Effector CD4-positive, alpha-beta T cell (primary cell): ENCODE measurements around the gene LRRC2.
"Not testable (repeated sequence)": the region's sequence is repeated elsewhere in the genome, so short reads cannot be mapped to it uniquely, and the experiment has no call there.

Source experiments
- DNase-seq: peaks from one replicate; pipeline ENCODE4 v3.0.0-alpha.2; 2020

The LRRC2 gene

GRCh38 chr3:46522201-46522600 is 43.9 kb downstream of the LRRC2 start:
- not testable (repeated sequence) for DNase-seq

- no peak for DNase-seq
Measured at GRCh38 chr3:46521096-46521495, 45.0 kb downstream of the LRRC2 start.

- no peak for DNase-seq
Measured at GRCh38 chr3:46520531-46520930, 45.6 kb downstream of the LRRC2 start.

DNA sequence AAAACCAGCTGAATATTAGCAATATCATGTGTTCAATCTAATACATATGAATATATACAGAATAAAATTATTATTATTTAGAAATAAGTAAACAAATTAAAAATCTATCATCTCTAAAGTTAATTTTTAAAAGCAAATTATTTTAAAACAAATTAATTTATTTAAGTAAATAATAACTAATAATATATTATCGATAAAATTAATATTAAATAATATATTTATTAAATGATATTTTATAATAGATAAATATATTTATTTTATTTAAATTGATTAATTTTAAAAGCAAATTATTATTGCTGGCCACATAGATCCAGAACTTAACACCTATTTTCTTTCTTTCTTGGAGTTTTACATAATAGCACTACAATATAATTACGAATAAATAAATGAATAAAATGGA is 46.1 kb downstream of the LRRC2 start:
- DNase-seq, result no peak

- no peak for DNase-seq
Measured at GRCh38 chr3:46517784-46518181, 48.3 kb downstream of the LRRC2 start.

- no peak for DNase-seq
Measured at GRCh38 chr3:46517016-46517783, 48.9 kb downstream of the LRRC2 start.

DNA sequence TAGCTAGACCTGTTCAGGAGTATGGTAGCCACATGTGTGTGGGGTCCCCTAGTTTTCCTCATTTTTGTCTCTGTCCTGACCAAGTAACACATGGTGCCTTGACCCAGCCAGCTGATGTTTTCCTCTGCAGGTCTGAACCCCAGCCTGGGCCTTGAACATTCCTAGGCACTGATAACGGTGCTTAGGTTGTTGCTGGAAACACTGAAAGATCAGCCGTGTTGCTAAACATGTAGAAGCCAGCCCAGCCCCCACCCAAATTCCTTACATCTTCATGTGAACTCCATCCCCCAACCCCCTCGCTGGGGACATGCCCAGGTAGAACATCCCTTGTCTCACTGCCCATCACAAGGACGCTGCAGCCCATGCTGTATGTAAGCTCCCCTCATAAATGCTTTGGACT is 49.6 kb downstream of the LRRC2 start:
- DNase-seq, result no peak

GRCh38 chr3:46512191-46512749 is 53.8 kb downstream of the LRRC2 start:
- DNase-seq, result no peak

DNA sequence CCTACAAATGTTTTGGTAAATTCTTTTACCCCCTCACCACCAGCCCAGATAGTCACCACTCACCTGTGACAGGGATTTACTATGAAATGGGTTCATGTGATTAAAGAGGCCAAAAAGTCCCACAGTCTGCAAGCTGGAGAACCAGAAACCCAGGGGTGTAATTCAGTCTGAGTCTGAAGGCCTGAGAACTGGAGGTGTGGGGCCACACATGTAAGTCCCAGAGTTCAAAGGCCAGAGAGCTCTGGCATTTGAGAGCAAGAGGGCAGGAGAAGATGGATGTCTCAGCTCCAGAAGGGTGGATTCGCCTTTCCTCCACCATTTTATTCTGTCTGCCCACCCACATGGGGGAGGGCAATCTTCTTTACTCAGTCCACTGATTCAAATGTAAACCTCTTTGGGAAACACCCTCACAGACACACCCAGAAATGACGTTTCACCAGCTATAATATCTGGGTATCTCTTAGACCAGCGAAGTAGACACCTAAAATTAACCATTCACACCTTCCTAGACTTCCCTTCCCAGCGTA is 56.4 kb downstream of the LRRC2 start:
- no peak for DNase-seq

DNA sequence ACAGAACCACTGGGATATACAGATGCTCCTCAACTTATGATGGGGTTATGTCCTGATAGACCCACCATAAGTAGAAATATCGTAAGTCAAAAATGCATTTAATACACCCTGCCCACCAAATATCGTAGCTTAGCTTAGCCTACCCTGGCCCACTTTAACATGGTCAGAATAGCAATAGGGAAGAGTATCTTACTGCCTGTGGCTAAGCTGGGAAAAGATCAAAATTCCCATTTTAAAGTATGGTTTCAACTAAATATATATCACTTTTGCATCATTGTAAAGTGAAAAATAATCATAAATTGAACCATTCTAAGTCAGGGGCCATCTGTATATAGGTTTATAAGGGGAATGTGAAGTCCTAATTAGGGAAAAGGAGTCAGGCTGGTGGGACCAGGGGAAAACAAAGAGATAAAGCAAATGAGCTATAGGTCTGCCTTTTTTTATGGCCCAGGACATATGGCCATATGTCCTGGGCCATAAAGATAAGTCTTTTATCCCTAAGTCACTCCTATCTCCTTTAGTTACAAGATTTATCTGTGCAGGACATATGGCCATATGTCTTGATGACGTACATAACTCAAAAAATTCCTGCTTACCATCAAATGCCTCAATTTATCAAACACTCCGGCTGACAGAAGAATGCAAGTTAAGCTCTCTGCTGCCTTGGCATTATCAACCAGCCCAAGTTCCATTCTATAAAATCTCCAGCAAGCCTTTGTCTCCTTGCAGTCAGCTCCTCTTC is 57.1 kb downstream of the LRRC2 start:
- DNase-seq, result no peak

DNA sequence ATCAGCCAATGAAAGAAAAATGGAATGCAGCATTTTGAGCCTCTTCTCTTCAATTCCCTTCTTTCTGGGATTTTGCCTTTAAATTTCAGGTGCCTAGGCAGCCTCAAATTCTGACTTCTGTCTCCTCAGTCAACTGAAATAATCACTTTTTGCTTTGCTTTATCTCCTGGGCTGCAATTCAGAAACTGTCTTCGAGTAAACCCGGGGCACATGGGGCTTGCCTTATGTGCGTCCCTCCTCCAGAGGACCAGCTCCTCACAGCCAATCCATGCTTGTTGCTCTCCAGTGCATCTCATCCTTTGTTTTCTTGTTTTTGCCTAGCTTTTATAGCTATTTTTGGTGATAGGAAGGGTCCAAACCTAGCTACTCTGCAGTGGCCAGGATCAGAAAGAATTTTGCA is 59.6 kb downstream of the LRRC2 start:
- no peak for DNase-seq

- DNase-seq, result no peak
Measured at GRCh38 chr3:46505953-46506352, 60.1 kb downstream of the LRRC2 start.

GRCh38 chr3:46504789-46505188 is 61.3 kb downstream of the LRRC2 start:
- no peak for DNase-seq

- no peak for DNase-seq
Measured at GRCh38 chr3:46503200-46503874, 62.8 kb downstream of the LRRC2 start.

GRCh38 chr3:46501702-46502101 is 64.4 kb downstream of the LRRC2 start:
- DNase-seq, result no peak

DNA sequence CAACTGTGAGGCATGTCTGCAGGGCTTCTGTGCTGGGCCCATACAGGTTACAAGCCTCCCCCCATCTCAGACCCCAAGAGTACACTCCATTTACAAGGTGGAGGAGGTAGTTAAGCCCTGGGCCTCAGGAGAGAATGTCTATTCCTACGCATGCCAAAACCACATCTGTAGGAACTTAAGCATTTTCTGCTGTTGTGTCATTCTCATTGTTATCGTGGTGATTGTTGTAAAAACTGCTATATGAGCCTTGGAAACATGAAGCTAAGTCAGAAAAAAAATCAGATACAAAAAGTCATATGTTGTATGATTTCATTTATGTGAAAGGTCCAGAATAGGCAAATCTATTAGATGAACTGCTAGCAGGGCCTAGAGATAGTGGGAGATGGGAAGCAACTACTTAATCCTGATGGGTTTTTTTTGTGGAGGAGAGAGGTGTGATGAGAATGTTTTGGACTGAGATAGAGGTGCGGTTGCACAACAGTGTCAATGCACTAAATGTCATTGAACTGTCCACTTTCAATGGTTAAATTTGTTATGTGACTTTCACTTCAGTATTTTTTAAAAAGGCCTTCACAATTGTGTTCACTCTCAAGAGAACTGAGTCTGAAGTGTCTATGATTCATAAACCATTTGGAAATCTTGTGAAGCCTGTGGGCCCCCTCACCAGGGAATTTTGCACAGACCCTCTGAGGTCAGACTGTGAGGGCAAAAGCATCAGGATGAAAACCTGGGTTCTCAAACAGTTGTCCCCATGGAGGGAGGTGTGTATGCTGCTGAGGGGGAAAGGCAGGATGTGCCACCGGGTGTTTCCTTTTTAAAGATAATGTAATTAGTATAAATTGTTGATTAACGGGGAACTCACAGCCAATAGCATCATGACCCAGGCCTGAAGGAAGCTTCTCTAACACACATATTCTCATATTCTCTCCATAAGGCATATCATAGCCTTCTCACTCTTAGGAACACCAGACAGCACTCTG is 65.2 kb downstream of the LRRC2 start:
- DNase-seq, result no peak

DNA sequence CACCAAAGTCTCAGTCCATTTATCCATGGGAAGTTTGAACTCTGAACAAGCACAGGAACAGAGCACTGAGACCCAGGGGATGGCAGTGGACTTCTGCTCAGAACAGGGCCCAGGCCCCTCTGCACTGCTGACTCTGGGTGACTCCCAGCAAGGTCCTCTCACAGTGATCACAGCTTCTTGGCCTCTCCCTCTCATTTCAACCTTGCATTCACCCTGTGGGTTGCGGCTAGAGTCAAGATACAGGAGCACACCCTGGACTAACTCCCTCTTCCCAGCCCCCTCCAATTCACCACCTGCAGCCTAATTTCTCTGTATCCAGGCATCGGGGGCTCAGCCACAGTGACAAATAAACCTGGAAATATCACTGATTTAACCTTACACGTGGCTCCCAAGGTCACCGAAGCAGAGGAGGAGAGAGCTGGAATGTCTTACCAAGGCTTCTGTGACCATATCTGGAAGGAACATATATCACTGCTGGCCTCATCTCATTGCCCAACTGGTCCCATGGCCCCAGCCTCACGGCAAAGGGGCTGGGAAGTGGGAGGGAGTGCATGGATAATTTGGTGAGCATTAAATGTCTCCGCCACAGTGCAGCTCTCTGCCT is 67.1 kb downstream of the LRRC2 start:
- no peak for DNase-seq

- no peak for DNase-seq
Measured at GRCh38 chr3:46497556-46498265, 68.4 kb downstream of the LRRC2 start, which contains the start of gene RTP3. Gene RTP3 (plus strand): TSS chr3:46497976. CDS start chr3:46498063, 87 bp downstream.

GRCh38 chr3:46496746-46497555 is 69.2 kb downstream of the LRRC2 start:
- DNase-seq, result peak; percentile 45
